ENCODE results near the gene C16orf92.
"Not testable (repeated sequence)": the region's sequence is repeated elsewhere in the genome, so short reads cannot be mapped to it uniquely, and the experiment has no call there.

Gene C16orf92

GRCh38 chr16:30016555-30017276, 6.3 kb upstream of the C16orf92 start:
- no peaks in the 10 kb centered on the region for H3K4me1 ChIP-seq (ENCODE audit: control insufficient read depth, insufficient read depth, low read length)
- no peak overlapping the region for H3K27ac ChIP-seq (ENCODE audit: low read length)
- no peak for DNase-seq (ENCODE audit: low read depth, low spot score)
- H3K9me3 ChIP-seq (ENCODE audit: control insufficient read depth, insufficient read depth, low read length): no peaks in the 10 kb centered on the region
- no CpG with 5 or more reads among the region's 8 CpGs for WGBS (ENCODE audit: insufficient coverage, insufficient read length)
- no peaks in the 10 kb centered on the region for H3K36me3 ChIP-seq (ENCODE audit: control insufficient read depth, insufficient read depth, low read length)
- no peak overlapping the region for H3K4me3 ChIP-seq (ENCODE audit: low read length)
- H3K27me3 ChIP-seq (ENCODE audit: control insufficient read depth, insufficient read depth, low read length): no peaks in the 10 kb centered on the region

GRCh38 chr16:30017277-30017656, 5.7 kb upstream of the C16orf92 start:
- H3K4me3 ChIP-seq (ENCODE audit: low read length): no peak overlapping the region
- DNase-seq (ENCODE audit: low read depth, low spot score): no peak
- H3K36me3 ChIP-seq (ENCODE audit: control insufficient read depth, insufficient read depth, low read length): no peaks in the 10 kb centered on the region
- H3K4me1 ChIP-seq (ENCODE audit: control insufficient read depth, insufficient read depth, low read length): no peaks in the 10 kb centered on the region
- H3K9me3 ChIP-seq (ENCODE audit: control insufficient read depth, insufficient read depth, low read length): no peaks in the 10 kb centered on the region
- H3K27me3 ChIP-seq (ENCODE audit: control insufficient read depth, insufficient read depth, low read length): no peaks in the 10 kb centered on the region
- no peak overlapping the region for H3K27ac ChIP-seq (ENCODE audit: low read length)
- no CpG with 5 or more reads among the region's 2 CpGs for WGBS (ENCODE audit: insufficient coverage, insufficient read length)

- not testable (repeated sequence) for H3K4me3 ChIP-seq (ENCODE audit: low read length); H3K4me1 ChIP-seq (ENCODE audit: control insufficient read depth, insufficient read depth, low read length); H3K36me3 ChIP-seq (ENCODE audit: control insufficient read depth, insufficient read depth, low read length); H3K27ac ChIP-seq (ENCODE audit: low read length); DNase-seq (ENCODE audit: low read depth, low spot score); H3K27me3 ChIP-seq (ENCODE audit: control insufficient read depth, insufficient read depth, low read length); H3K9me3 ChIP-seq (ENCODE audit: control insufficient read depth, insufficient read depth, low read length)
- WGBS (ENCODE audit: insufficient coverage, insufficient read length): no CpG with 5 or more reads among the region's 4 CpGs
Observed at GRCh38 chr16:30017937-30018336, 5.1 kb upstream of the C16orf92 start.

GRCh38 chr16:30018731-30019158, 4.3 kb upstream of the C16orf92 start:
- no peak overlapping the region for H3K27ac ChIP-seq (ENCODE audit: low read length)
- no peak for DNase-seq (ENCODE audit: low read depth, low spot score)
- no peaks in the 10 kb centered on the region for H3K27me3 ChIP-seq (ENCODE audit: control insufficient read depth, insufficient read depth, low read length)
- no peaks in the 10 kb centered on the region for H3K4me1 ChIP-seq (ENCODE audit: control insufficient read depth, insufficient read depth, low read length)
- WGBS (ENCODE audit: insufficient coverage, insufficient read length): no CpG with 5 or more reads among the region's 4 CpGs
- H3K9me3 ChIP-seq (ENCODE audit: control insufficient read depth, insufficient read depth, low read length): no peaks in the 10 kb centered on the region
- no peaks in the 10 kb centered on the region for H3K36me3 ChIP-seq (ENCODE audit: control insufficient read depth, insufficient read depth, low read length)
- H3K4me3 ChIP-seq (ENCODE audit: low read length): no peak overlapping the region

GRCh38 chr16:30023586-30023985, 588 bp downstream of the C16orf92 start:
- no peaks in the 10 kb centered on the region for H3K27me3 ChIP-seq (ENCODE audit: control insufficient read depth, insufficient read depth, low read length)
- no peaks in the 10 kb centered on the region for H3K4me1 ChIP-seq (ENCODE audit: control insufficient read depth, insufficient read depth, low read length)
- no peak for DNase-seq (ENCODE audit: low read depth, low spot score)
- no peaks in the 10 kb centered on the region for H3K9me3 ChIP-seq (ENCODE audit: control insufficient read depth, insufficient read depth, low read length)
- WGBS (ENCODE audit: insufficient coverage, insufficient read length): no CpG with 5 or more reads among the region's 11 CpGs
- H3K36me3 ChIP-seq (ENCODE audit: control insufficient read depth, insufficient read depth, low read length): no peaks in the 10 kb centered on the region; the same call in 1 of the 2 replicates
- H3K4me3 ChIP-seq (ENCODE audit: low read length): no peak overlapping the region
- no peak overlapping the region for H3K27ac ChIP-seq (ENCODE audit: low read length)

- DNase-seq (ENCODE audit: low read depth, low spot score): no peak
- H3K27me3 ChIP-seq (ENCODE audit: control insufficient read depth, insufficient read depth, low read length): no peaks in the 10 kb centered on the region
- peaks cover 4% of the 10 kb centered on the region for H3K4me1 ChIP-seq (ENCODE audit: control insufficient read depth, insufficient read depth, low read length)
- no peaks in the 10 kb centered on the region; the same call in 1 of the 2 replicates for H3K36me3 ChIP-seq (ENCODE audit: control insufficient read depth, insufficient read depth, low read length)
- H3K9me3 ChIP-seq (ENCODE audit: control insufficient read depth, insufficient read depth, low read length): no peaks in the 10 kb centered on the region
- H3K27ac ChIP-seq (ENCODE audit: low read length): no peak overlapping the region
- no CpG with 5 or more reads among the region's 16 CpGs for WGBS (ENCODE audit: insufficient coverage, insufficient read length)
- no peak overlapping the region for H3K4me3 ChIP-seq (ENCODE audit: low read length)
Observed at GRCh38 chr16:30024451-30024850, 1.5 kb downstream of the C16orf92 start.

GRCh38 chr16:30025156-30025555, 2.2 kb downstream of the C16orf92 start:
- no CpG with 5 or more reads among the region's 20 CpGs for WGBS (ENCODE audit: insufficient coverage, insufficient read length)
- H3K27me3 ChIP-seq (ENCODE audit: control insufficient read depth, insufficient read depth, low read length): no peaks in the 10 kb centered on the region
- H3K36me3 ChIP-seq (ENCODE audit: control insufficient read depth, insufficient read depth, low read length): no peaks in the 10 kb centered on the region; the same call in 1 of the 2 replicates
- no peak overlapping the region for H3K4me3 ChIP-seq (ENCODE audit: low read length)
- DNase-seq (ENCODE audit: low read depth, low spot score): no peak
- no peak overlapping the region for H3K27ac ChIP-seq (ENCODE audit: low read length)
- H3K9me3 ChIP-seq (ENCODE audit: control insufficient read depth, insufficient read depth, low read length): no peaks in the 10 kb centered on the region
- H3K4me1 ChIP-seq (ENCODE audit: control insufficient read depth, insufficient read depth, low read length): peaks cover 5% of the 10 kb centered on the region

GRCh38 chr16:30025574-30025973, 2.6 kb downstream of the C16orf92 start:
- Histone ChIP-seq H3K27me3 (ENCODE audit: control insufficient read depth, insufficient read depth, low read length) (no peaks in the 10 kb centered on the region), H3K27ac (ENCODE audit: low read length) (no peak overlapping the region), H3K9me3 (ENCODE audit: control insufficient read depth, insufficient read depth, low read length) (no peaks in the 10 kb centered on the region), H3K4me1 (ENCODE audit: control insufficient read depth, insufficient read depth, low read length) (peaks cover 5% of the 10 kb centered on the region), H3K36me3 (ENCODE audit: control insufficient read depth, insufficient read depth, low read length) (no peaks in the 10 kb centered on the region; the same call in 1 of the 2 replicates), H3K4me3 (ENCODE audit: low read length) (no peak overlapping the region)
- no CpG with 5 or more reads among the region's 7 CpGs for WGBS (ENCODE audit: insufficient coverage, insufficient read length)
- no peak for DNase-seq (ENCODE audit: low read depth, low spot score)

- no peak overlapping the region for H3K4me3 ChIP-seq (ENCODE audit: low read length)
- no peak for DNase-seq (ENCODE audit: low read depth, low spot score)
- H3K27me3 ChIP-seq (ENCODE audit: control insufficient read depth, insufficient read depth, low read length): no peaks in the 10 kb centered on the region
- no peak overlapping the region for H3K27ac ChIP-seq (ENCODE audit: low read length)
- peaks cover 5% of the 10 kb centered on the region for H3K4me1 ChIP-seq (ENCODE audit: control insufficient read depth, insufficient read depth, low read length)
- H3K9me3 ChIP-seq (ENCODE audit: control insufficient read depth, insufficient read depth, low read length): no peaks in the 10 kb centered on the region
- no CpG with 5 or more reads among the region's 18 CpGs for WGBS (ENCODE audit: insufficient coverage, insufficient read length)
- no peaks in the 10 kb centered on the region; the same call in 1 of the 2 replicates for H3K36me3 ChIP-seq (ENCODE audit: control insufficient read depth, insufficient read depth, low read length)
Observed at GRCh38 chr16:30026449-30026848, 3.5 kb downstream of the C16orf92 start.

GRCh38 chr16:30027588-30028437, 4.8 kb downstream of the C16orf92 start:
- no peaks in the 10 kb centered on the region for H3K27me3 ChIP-seq (ENCODE audit: control insufficient read depth, insufficient read depth, low read length)
- H3K4me1 ChIP-seq (ENCODE audit: control insufficient read depth, insufficient read depth, low read length): peaks cover 7% of the 10 kb centered on the region
- no peaks in the 10 kb centered on the region; the same call in 1 of the 2 replicates for H3K36me3 ChIP-seq (ENCODE audit: control insufficient read depth, insufficient read depth, low read length)
- H3K27ac ChIP-seq (ENCODE audit: low read length): no peak overlapping the region
- WGBS (ENCODE audit: insufficient coverage, insufficient read length): no CpG with 5 or more reads among the region's 13 CpGs
- no peak overlapping the region for H3K4me3 ChIP-seq (ENCODE audit: low read length)
- no peak for DNase-seq (ENCODE audit: low read depth, low spot score)
- no peaks in the 10 kb centered on the region for H3K9me3 ChIP-seq (ENCODE audit: control insufficient read depth, insufficient read depth, low read length)

All from iPS DF 6.9 (cell line).